ENCODE data around the gene CDH6.

CDH6 gene

GRCh38 chr5:31255041-31255440 lies 61.6 kb downstream of the CDH6 start:
- DNase-seq = no peak

- DNase-seq = no peak
Measured at GRCh38 chr5:31268256-31268655, 74.8 kb downstream of the CDH6 start.

- DNase-seq = no peak
Measured at GRCh38 chr5:31268686-31269085, 75.2 kb downstream of the CDH6 start.

- DNase-seq = no peak
Measured at GRCh38 chr5:31269259-31269658, 75.8 kb downstream of the CDH6 start.

DNA sequence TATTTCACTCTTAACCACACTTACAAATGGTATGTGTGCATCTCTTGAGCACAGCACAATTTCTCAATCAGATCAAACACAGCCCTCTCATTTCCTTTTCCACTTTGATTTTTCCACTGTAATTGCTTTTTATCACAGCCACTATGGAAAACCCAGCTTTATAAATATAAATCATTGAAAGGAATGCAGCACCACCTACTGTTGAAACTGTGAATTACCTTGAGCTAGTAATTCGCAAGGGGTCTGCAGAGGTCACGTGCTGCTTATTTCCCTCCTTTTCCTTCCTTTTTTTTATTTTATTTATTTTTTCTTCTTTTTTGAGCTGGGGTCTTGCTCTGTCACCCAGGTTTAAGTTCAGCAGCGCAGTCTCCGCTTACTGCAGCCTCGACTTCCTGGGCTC lies 76.9 kb downstream of the CDH6 start:
- no peak for DNase-seq

DNA sequence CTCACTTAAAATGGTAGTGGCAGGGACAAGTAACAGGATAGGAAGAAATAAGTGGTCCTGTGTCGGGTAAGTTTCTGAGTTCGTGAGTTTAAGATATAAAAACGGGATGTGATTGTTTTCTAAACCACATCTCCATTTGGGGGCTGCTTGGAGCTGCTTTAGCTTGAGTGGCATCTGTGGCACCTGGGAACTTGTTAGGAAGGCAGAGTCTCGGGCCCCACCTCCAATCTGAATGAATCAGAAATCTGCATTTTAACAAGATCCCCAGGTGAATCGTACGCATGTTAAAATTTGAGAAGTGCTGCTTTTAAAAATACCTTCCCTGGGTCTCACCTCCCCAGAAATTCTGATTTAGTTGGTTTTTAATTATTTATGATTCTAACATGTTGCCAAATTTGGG lies 78.1 kb downstream of the CDH6 start:
- DNase-seq = no peak

- DNase-seq = no peak
Measured at GRCh38 chr5:31273161-31273560, 79.7 kb downstream of the CDH6 start.

DNA sequence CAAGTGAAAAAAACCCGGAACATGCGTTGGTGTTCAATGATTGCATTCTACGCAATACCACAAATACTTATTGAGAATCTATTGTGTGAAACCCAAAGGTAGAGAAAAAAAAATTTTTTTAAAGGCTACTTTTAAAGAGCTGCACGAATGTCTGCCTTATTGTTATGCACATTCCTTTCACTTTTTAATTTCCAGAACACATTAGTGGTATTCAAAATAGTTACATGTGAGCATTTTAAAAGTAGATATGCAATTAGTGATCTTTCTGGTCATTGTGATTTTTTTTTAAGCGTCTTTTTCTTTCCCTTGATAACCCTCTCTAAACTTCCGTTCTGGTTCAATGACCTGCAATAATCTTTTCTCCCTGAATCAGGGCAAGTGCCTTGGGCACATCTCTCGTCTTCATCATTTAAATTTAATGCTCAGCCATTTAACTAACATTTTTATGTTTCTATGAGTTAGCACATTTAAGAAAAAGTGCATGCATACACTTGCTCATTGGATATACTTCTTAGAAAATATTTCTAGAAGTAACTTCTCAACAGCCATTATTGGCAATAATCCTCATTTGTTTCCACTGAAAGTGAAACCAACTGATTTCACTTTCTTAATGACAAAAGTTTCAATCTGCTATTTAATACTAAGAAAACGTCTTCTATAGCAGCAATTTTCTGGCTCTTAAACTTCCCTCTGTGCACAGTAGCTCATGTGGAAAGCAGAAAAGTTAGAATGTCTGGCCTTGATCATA lies 80.3 kb downstream of the CDH6 start:
- DNase-seq = peak in 1 of 5 donors; percentile 11

DNA sequence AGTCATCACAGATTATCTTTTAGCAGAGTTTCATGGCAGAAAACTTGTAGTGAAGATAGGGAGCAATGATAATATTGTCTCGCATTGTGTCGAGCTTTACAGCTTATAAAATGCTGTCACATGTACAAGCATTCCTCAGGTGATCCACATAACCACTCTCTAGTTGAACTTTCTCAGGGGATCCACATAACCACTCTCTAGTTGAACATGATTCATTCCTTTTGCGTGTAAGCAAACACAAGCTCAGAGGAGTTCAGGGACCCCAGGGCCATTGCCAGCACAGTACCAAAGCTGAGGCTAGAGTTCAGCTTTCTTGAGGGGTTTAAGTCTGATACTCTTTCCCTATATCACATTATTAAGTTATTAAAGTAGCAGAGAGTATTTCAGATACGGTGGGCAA lies 86.7 kb downstream of the CDH6 start:
- DNase-seq = no peak

DNA sequence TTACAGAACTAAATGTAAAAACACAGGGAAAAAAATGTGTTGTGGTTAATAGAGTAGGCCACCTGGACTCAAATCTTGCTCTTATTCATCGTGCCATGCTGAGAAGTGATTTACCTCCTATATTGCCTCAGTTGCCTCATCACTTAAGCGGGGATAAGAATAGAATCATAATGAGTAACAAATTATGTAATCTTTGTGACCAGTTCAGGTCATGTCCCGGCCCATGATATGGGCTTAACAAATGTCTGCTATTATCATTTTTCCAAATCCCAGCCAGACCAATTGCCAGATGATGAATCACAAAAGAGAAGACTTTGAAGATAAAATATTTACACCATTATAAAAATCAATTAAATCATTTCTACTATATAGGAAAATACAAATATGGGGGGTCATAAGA lies 89.8 kb downstream of the CDH6 start:
- no peak for DNase-seq

- DNase-seq = no peak
Measured at GRCh38 chr5:31285025-31285424, 91.5 kb downstream of the CDH6 start.

- no peak for DNase-seq
Measured at GRCh38 chr5:31287985-31288384, 94.5 kb downstream of the CDH6 start.

GRCh38 chr5:31289429-31289828 lies 95.9 kb downstream of the CDH6 start:
- DNase-seq = no peak

- DNase-seq = no peak
Measured at GRCh38 chr5:31291323-31291854, 97.9 kb downstream of the CDH6 start.

DNA sequence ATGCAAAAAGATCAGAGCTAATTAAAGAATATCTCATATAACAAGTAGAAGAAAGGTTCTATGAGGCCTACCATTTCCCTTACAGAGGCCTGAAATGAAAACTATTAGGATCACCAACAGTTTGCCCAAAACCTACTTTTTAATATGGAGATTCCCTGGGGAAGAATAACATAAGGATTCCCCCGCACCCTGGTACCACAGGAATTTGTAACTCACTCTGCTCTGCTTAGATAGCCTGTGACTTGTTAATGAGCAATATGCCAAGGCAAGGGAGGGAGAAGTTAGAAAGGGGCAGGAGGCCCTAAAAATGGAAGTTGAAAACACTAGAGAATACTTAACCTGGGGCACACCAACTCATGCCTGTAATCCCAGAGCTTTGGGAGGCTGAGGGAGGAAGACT lies 107.0 kb downstream of the CDH6 start:
- no peak for DNase-seq

DNA sequence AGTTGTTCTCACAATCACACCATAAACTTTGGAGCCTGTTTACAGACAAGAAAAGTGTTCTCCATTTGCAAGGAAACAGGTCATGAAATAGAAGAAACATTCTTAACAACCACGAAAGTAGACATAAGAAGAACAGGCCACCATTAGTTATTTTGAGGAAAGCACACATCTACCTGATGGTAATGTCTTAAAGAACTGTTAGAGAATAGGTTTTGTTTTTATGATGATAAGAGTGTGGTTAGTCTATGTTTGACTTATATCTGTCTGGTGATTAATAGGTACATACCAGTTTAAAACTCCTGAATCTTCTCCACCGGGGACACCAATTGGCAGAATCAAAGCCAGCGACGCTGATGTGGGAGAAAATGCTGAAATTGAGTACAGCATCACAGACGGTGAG lies 108.3 kb downstream of the CDH6 start:
- DNase-seq = no peak

GRCh38 chr5:31303688-31304087 lies 110.2 kb downstream of the CDH6 start:
- no peak for DNase-seq

- no peak for DNase-seq
Measured at GRCh38 chr5:31317665-31318064, 124.2 kb downstream of the CDH6 start.

- DNase-seq = no peak
Measured at GRCh38 chr5:31319335-31319734, 125.8 kb downstream of the CDH6 start.

GRCh38 chr5:31322946-31323345 lies 129.5 kb downstream of the CDH6 start:
- DNase-seq = no peak

- DNase-seq = no peak
Measured at GRCh38 chr5:31324842-31325241, 131.4 kb downstream of the CDH6 start.

DNA sequence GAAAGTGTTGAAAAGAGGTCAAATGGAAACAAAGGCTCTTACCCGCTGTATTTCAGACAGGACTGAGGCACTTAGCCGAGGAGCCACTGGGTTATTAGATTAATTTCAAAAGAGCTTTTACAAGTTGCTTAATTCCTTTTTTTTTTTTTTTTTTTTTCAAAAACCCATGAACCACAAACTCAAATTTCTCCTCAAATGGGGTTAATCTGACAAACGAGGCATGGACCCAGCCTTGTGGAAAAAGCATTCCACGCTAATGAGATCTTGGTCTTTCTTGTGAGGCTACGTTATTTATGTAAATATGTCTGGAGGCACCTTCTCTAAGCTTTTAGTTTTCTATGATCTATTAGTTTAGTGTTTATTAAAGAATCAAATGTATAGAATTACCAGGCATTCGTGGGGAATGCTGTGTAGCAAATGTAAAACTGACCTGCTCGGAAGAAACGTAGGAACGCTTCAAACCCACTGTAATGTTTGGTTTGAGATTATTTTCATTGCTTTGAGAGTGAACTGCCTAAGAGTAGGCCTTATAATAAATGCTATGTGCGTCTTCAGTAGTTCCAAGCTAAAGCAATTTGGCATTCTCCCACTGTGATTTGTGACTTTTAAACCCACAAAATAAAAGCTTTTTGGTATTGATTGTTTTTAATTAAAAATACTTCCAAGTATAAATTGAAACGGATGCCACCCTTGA lies 134.7 kb downstream of the CDH6 start:
- no peak for DNase-seq

DNA sequence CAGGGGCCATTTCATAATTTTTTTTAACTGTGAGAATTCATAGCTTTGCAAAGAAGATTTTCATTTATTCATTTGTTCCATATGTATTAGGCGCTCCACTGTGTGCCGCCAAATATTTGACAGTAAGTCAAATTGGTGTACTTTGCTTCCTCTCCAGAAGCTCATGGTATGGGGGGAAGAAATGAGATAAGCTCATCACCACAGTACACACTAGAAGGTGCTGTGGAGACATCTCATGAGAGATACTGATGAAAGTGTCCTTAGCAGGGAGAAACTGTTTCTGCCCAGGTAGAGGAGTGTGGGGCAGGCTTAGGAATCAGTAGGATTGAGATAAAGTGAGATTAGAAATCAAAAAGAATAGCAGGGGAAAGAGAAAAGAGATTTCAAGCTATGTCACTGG lies 136.2 kb downstream of the CDH6 start:
- DNase-seq = no peak

DNA sequence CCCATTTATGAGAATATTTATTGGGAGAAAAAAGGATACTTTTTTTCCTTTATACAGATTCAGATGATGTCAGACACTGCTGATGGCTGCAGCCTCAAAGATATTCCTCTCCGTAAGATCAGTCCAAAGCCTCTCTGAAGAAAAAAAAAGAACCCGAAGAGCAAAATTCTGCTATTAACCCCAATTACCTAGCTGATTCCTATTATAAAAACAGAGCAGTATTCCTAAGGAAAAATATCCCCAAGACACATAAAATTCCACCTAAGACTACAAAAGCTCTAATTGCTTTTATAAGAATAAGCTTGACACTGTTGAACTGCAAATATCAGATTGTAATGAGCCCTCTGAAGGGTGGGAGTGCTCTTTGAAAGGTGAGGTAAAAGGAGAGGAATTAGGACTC lies 138.7 kb downstream of the CDH6 start:
- no peak for DNase-seq

Measured in T-helper 1 cell (primary cell).